NCI-H2107 treated with DMSO at 0.1 percent for 48 hours (cell line): ENCODE results near the gene ALK.

Experiments used
- DNase-seq: peaks from one replicate; lab custom pipeline; 2025; ENCODE audit not compliant: unreplicated experiment; lab: John Stamatoyannopoulos, UW

Gene ALK

GRCh38 chr2:29662861-29663260, 258.5 kb downstream of the ALK start:
- DNase-seq, result no peak

- DNase-seq, result no peak
Measured at GRCh38 chr2:29660201-29660600, 261.2 kb downstream of the ALK start.

GRCh38 chr2:29659178-29659577, 262.2 kb downstream of the ALK start:
- DNase-seq, result no peak

GRCh38 chr2:29657674-29658073, 263.7 kb downstream of the ALK start:
- DNase-seq, result no peak

- no peak for DNase-seq
Measured at GRCh38 chr2:29655391-29656086, 265.8 kb downstream of the ALK start.

- no peak for DNase-seq
Measured at GRCh38 chr2:29650631-29651097, 270.7 kb downstream of the ALK start.

GRCh38 chr2:29644949-29645348, 276.4 kb downstream of the ALK start:
- DNase-seq, result no peak

- DNase-seq, result no peak
Measured at GRCh38 chr2:29643196-29643595, 278.2 kb downstream of the ALK start.

GRCh38 chr2:29640360-29640759, 281.0 kb downstream of the ALK start:
- DNase-seq, result no peak

- DNase-seq, result no peak
Measured at GRCh38 chr2:29638641-29639040, 282.7 kb downstream of the ALK start.

- no peak for DNase-seq
Measured at GRCh38 chr2:29634916-29635315, 286.5 kb downstream of the ALK start.

GRCh38 chr2:29632018-29632417, 289.4 kb downstream of the ALK start:
- DNase-seq, result no peak

GRCh38 chr2:29629495-29629894, 291.9 kb downstream of the ALK start:
- no peak for DNase-seq

- no peak for DNase-seq
Measured at GRCh38 chr2:29628862-29629261, 292.5 kb downstream of the ALK start.

GRCh38 chr2:29628108-29628745, 293.2 kb downstream of the ALK start:
- no peak for DNase-seq

GRCh38 chr2:29627279-29627711, 294.1 kb downstream of the ALK start:
- no peak for DNase-seq

GRCh38 chr2:29620890-29621289, 300.5 kb downstream of the ALK start:
- DNase-seq, result no peak

- DNase-seq, result no peak
Measured at GRCh38 chr2:29619689-29620088, 301.7 kb downstream of the ALK start.

- DNase-seq, result no peak
Measured at GRCh38 chr2:29618024-29618423, 303.4 kb downstream of the ALK start.

GRCh38 chr2:29617351-29617750, 304.0 kb downstream of the ALK start:
- no peak for DNase-seq

GRCh38 chr2:29616569-29616968, 304.8 kb downstream of the ALK start:
- DNase-seq, result no peak

GRCh38 chr2:29615841-29616240, 305.5 kb downstream of the ALK start:
- DNase-seq, result no peak

- DNase-seq, result no peak
Measured at GRCh38 chr2:29615183-29615582, 306.2 kb downstream of the ALK start.
